ENCODE measurements around the gene NOS1AP.

The NOS1AP gene

DNA sequence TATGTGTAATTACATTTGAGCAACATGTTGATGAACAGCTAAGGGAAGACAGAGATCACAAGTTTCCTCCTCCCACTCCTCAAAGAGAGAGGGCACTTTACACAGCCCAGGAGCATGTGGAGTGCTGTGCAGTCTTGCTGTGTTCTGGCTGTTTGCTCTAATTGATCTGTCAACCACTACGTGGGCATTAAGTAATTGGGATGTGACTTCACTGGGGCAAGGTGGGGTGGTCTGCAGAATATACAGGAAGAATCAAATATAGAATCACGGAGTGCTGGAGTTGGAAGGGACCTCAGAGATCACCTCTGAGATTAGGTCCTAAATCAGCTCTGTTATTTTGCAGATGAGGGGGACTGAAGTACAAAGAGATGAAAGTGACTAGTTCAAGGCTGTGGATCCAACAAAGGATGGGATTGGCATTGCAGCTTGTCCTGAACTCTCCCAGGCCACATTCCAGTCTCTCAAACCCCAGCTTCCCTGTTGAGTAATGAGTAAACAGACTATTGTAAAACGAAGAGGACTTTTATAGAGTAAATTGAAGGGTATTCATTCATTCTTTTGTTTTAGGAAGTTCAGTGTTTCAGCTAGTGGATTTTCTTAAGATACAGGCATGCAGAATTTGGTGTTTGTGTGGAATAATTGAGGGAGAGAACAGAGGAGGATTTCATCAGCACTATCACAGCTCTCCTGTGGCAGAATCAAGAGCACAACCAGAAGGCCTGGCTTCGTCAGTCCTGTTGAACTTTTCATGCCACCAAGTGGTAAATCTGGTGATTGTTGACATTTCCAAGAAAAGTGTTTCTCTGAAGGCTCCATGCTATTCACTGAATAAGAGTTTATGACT, 22.4 kb downstream of the NOS1AP start:
- no peak for DNase-seq

DNA sequence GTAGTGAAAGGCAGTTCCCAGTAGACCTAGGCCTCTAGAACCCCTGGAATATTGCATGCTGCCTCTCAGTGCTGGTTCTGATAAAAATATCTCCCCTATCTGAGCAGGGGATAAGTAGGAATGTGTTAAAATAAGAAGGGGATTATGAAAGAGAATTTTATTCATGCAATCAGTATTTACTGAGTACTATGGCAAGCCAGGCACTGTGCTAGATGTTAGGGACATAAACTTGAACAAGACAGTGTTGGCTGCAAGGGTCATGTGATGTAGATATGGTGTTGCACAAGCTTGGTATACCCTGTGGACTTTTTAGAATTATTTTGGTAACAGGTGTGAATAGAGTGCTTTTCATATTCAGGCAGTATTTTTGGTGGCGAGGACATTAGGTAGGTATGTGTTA, 23.6 kb downstream of the NOS1AP start:
- no peak for DNase-seq

- DNase-seq = no peak
Measured at GRCh38 chr1:162094271-162094670, 24.8 kb downstream of the NOS1AP start.

- no peak for DNase-seq
Measured at GRCh38 chr1:162094723-162095122, 25.2 kb downstream of the NOS1AP start.

GRCh38 chr1:162107911-162108310, 38.4 kb downstream of the NOS1AP start:
- no peak for DNase-seq

- no peak for DNase-seq
Measured at GRCh38 chr1:162108426-162108825, 38.9 kb downstream of the NOS1AP start.

DNA sequence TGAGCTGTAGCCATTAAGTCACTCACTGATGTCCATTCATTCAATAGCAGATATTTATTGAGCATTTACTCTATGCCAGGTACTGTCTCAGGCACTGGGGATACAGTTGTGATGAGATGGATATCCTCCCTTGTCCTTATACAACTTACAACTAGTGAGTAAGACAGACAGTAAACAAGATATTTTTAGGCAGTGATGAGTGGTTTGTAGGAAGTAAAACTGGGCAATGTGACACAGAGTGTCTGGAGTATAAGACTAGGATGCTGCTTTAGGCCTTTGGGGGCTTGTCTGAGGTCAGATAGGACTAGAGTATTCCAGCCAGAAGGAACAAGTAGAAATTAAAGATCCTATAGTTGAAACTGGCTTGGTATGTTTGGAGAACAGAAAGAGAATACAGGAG, 41.4 kb downstream of the NOS1AP start:
- no peak for DNase-seq

GRCh38 chr1:162111572-162111971, 42.1 kb downstream of the NOS1AP start:
- no peak for DNase-seq

GRCh38 chr1:162113419-162113818, 43.9 kb downstream of the NOS1AP start:
- no peak for DNase-seq

- no peak for DNase-seq
Measured at GRCh38 chr1:162117039-162117774, 47.7 kb downstream of the NOS1AP start.

DNA sequence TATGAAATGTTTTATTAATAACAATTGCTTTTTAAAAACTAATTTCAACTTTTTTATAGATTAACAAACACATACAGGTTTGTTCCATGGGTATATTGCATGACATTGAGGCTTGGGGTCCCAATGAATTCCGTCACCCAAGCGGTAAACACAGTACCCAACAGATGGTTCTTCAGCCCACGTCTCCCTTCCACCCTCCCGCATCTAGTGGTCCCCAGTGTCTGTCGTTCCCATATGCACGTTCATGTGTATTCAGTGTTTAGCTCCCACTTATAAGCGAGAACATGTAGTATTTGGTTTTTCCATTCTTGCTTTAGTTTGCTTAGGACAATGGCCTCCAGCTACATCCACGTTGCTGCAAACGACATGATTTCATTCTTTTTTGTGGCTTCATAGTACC, 48.6 kb downstream of the NOS1AP start:
- no peak for DNase-seq

DNA sequence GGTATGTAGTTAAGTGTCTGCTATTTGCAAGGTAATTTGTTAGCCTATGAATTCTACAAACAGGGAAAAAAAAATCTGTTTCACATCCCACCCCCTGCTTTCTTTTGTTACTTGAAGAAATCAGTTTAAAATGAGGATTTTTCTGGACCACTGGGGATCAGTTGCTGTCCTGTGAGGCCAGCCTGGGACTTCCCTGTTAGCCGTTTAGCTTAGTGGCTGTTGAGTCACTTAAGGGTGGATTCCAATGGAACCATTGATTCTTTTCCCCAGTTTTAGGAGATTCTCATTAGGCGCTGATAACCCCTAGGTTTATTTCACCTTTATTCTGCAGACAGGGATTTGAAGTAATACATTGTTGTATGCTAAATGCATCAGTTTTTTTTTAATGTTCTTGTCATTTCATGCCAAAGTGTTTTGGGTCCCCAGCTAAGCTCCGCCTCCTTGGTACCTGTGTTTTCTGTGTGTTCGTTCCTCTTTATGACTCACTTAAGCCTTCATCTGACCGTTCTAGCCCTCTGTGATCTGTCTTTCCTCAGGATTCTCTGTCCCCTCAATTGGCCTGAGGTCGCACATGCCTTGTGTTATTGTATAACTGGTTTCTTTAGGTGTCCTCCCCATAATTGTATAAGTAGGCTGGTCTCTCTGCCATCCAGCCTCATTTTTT, 59.3 kb downstream of the NOS1AP start:
- DNase-seq = no peak

- DNase-seq = no peak
Measured at GRCh38 chr1:162130308-162130707, 60.8 kb downstream of the NOS1AP start.

DNA sequence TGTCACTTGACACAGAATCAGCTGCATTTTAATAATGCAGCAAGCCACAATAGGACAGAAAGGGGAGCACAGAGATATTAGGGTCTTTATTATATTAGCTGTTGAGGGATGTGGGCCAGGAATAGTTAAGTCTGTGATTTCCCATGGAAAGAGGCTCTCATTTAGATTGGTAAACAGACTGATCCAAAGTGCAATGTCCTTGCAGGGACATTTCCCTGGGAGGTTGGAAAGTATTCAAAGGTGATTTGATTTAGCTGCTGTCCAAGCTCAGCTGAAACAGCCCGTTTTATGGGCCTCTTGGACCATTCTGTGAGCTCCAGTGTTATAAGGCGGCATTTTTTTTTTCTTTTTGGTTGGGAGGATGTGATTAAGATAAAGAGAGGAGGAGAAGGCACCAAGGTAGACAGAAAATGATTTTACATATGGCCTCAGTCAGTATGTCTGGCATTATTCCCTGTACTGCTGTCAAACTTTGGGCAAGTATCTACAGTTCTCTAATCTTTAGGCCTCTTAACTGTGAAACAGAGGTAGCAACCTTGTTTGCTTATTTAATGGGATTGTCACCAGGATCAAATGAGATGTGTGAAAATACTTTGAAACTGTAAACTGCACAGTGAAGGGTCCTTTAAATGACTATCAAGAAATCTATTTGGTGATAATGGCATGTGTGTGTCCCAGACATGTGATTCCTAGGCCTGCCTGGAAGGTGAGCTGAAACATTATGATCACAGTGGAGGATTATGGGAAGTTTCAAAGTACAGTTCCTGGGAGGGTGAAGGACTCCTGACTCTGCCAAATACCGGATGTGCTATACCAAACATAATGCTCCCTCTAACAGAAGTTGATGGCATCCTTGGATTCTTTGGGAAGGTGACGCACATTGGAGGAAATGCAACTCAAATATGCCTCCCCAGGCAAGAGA, 62.2 kb downstream of the NOS1AP start:
- no peak for DNase-seq

DNA sequence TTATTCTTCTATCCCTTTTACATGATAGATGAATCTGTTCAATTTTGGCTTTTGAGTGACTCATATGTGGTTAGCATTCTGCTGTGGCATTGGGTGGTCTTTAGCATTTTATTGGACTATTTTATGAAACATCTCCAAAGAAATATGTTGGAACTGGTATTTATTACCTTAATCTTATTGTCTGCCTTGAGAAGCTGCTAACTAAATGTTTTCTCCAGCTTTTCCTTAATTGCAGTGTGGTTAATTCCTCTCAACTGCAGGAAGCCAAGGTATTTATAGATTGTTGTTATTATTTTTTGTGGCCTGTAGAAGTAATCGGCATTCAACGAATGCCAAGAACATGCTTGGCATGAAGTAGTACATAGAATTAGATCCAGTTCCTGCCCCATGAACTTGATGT, 64.1 kb downstream of the NOS1AP start:
- no peak for DNase-seq

DNA sequence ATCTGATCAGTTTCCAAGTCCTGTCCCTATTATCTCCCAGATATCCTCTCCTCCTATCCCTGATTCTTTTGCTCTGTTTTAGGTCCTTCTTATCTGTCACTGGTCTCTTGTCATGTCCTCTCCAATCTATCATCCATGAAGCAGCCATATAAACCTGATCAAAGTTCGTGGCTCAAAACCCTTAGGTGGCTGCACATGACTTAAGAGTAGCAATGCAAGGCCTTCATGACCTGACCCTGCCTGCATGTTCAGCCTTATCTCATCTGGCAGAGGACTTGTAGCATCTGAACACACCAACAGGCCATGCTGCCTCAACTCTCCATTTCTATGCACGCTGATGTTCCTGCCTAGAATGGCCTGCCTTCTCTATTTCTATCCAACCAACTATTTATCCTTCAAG, 65.2 kb downstream of the NOS1AP start:
- DNase-seq = no peak

DNA sequence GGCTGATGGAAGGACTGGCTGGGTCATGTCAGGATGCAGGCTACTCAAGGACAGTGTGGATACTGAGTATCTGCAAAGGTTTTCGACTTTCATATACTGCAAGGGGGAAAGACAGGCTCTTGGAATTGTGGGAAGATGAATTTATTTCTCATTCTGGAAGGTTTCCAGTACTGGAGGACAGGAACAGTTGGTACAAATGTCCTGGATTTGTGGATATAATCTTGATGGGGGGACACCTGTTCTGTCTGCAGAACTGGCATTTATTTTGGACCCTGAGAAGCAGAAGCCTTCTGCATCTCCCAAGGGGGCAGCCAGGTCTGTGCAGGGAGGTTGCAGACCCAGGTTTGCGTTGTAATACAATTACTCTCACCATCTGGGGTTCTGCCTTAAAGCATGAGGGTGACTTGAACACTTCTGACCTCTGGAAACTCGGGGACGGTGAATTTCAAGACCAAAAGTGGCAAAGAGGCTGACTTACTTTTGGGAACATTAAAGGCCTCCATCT, 65.8 kb downstream of the NOS1AP start:
- no peak for DNase-seq

DNA sequence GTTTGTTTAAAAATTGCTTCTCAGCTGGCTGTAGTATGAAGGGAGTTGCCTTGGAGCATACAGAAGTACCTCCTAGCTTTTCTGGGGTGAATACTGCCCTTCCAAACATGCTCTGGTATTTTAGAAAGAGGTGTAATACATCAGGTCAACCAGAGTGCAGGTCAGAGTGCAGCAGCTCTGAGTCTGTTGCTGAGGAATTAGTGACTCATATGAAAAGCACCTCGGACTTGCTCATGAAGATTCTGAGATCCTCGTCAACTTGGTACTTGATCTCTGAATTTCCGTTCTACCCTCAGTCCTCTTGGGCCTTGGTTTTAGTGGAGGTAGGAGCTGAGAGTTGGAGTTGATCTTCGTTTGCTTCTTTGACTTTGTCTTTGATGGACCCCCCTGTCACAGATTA, 67.3 kb downstream of the NOS1AP start:
- DNase-seq = no peak

DNA sequence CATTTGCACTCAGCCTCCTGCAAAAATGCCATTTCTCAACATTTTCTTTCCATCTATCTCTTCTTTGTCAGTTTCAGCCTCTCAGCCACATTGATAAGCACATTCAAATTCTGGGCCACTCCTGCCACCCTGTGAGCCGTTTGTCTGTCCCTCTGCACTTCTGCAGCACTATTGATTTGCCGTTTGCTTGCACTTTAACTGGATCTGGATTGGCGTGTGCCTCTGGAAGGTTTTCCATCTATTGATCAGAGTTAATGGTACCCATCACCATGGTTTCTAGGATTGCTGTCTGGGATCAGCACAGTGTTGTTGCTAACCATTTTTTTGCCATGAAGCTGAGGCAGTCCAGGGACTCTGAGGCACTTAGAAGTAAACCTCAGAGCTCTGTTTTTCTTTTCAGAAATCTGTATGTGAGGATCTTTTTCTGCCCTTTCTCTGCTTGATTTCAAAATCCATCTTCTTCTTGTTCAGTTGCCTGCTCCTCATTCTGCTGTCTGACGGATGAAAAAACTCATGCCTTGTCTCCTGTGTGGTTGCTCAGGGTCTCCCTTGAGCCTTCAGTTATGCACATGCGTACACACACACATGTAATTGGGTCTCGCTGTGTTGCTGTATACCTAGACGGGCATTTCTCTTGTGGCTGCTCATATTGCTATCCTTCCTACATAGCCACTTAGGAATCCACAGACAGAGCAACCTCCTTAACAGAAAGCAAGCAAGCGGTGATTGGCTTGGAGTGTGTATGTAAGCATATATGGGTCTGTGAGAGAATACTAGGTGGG, 67.9 kb downstream of the NOS1AP start:
- no peak for DNase-seq

DNA sequence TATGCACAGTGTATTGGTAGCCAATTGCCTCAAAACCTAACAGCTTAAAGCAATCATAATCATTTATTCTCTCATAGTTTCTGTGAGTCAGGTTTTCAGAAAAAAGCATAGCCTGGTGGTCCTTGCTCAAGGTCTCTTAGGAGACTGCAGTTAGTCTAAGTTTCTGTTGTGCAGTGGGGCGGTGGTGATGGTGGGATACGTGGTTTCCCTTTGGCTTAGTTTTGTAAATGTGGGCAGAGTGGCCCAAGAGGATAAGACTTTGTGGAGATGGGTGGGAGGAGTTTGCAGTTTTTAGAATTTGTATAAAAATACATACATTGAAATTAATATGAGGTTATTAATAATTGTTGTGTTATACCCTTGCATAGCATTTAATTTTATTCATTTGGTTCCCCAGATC, 68.6 kb downstream of the NOS1AP start:
- DNase-seq = no peak

DNA sequence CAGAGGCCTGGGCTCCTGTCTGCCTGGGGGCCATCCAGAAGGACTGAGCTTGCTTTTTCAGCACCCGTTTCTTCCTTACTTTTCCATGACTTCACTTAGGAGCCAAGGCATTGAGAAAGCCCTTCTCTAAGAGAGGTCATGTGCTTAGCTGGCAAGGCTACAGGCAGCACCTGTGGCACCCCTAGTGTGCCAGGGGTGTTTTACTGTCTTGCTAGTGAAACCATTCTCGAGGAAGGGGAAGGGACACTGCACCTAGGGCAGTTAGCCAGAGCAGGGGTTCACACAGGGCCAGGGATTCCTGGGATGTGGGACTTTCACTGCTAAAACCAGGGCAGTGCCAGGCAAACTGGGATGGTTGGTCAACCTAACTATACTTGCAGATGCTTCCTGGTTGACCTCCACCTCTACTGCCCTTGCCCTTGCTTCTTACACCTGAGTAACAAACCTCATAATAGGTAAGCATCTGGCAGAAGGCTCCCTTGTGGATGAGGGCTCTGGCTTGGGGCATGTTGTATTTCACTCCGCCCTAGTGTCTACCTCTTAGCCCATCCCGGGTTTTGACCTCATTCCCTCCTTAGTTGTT, 69.2 kb downstream of the NOS1AP start:
- no peak for DNase-seq
